Osteocyte (in vitro differentiated cells): Measurements from ENCODE around the gene PIM2. TPM values are rescaled to one million over a fixed set of nuclear protein-coding genes. Genes with fewer than 3 reads are reported as not detected.
A peak's percentile ranks its signal among the peaks of the same experiment; 100 is the strongest.

ENCODE experiments used
- DNase-seq: peaks from one replicate; pipeline ENCODE4 v3.0.0; 2021; ENCODE audit warnings: mixed read lengths; ENCODE audit not compliant: unreplicated experiment; ENCODE audit errors: extremely low spot score
- H3K27ac Mint-ChIP-seq: one replicate; pipeline ENCODE4 v1.8.0; 2021; ENCODE audit warnings: mild to moderate bottlenecking, mixed read lengths; ENCODE audit not compliant: unreplicated experiment
- H3K27me3 Mint-ChIP-seq: one replicate; pipeline ENCODE4 v1.8.0; 2021; ENCODE audit warnings: mixed read lengths; ENCODE audit not compliant: unreplicated experiment
- H3K36me3 Mint-ChIP-seq: one replicate; pipeline ENCODE4 v1.8.0; 2021; ENCODE audit warnings: mixed read lengths; ENCODE audit not compliant: unreplicated experiment
- H3K4me1 Mint-ChIP-seq: one replicate; pipeline ENCODE4 v1.8.0; 2021; ENCODE audit warnings: mixed read lengths; ENCODE audit not compliant: unreplicated experiment
- H3K4me3 Mint-ChIP-seq: one replicate; pipeline ENCODE4 v1.8.0; 2021; ENCODE audit warnings: mild to moderate bottlenecking, moderate library complexity, mixed read lengths; ENCODE audit not compliant: unreplicated experiment
- H3K9me3 Mint-ChIP-seq: one replicate; pipeline ENCODE4 v1.8.0; 2021; ENCODE audit warnings: mixed read lengths; ENCODE audit not compliant: unreplicated experiment
- total RNA-seq: library from RNA; stranded (reverse); gene quantifications from 2 replicates; pipeline ENCODE4 v1.2.1, GENCODE V29; 2021
- TF ChIP-seq, protein P1 (sequence below): fragments of 200-600 bp; sonication (generic); IDR thresholded peaks from 2 replicates; pipeline ENCODE4 v1.5.0; 2021; ENCODE audit warnings: antibody characterized with exemption, mild to moderate bottlenecking, moderate library complexity

PIM2 gene
- total RNA-seq, 1 donor from 2014 or later = 7.3 TPM

DNA sequence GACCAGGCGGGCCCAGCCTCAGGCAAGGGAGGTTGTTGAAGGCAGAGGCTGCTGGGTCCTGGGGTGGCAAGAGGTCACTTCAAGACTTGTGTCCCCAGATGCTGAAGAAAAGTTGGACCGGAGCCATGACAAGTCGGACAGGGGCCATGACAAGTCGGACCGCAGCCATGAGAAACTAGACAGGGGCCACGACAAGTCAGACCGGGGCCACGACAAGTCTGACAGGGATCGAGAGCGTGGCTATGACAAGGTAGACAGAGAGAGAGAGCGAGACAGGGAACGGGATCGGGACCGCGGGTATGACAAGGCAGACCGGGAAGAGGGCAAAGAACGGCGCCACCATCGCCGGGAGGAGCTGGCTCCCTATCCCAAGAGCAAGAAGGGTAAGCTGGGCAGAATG lies 16.7 kb downstream of the PIM2 start:
- no peak overlapping the region for H3K4me3 Mint-ChIP-seq
- peaks cover 15% of the 10 kb centered on the region for H3K36me3 Mint-ChIP-seq
- H3K9me3 Mint-ChIP-seq = peaks cover 4% of the 10 kb centered on the region
- TF ChIP-seq, protein P1, sequence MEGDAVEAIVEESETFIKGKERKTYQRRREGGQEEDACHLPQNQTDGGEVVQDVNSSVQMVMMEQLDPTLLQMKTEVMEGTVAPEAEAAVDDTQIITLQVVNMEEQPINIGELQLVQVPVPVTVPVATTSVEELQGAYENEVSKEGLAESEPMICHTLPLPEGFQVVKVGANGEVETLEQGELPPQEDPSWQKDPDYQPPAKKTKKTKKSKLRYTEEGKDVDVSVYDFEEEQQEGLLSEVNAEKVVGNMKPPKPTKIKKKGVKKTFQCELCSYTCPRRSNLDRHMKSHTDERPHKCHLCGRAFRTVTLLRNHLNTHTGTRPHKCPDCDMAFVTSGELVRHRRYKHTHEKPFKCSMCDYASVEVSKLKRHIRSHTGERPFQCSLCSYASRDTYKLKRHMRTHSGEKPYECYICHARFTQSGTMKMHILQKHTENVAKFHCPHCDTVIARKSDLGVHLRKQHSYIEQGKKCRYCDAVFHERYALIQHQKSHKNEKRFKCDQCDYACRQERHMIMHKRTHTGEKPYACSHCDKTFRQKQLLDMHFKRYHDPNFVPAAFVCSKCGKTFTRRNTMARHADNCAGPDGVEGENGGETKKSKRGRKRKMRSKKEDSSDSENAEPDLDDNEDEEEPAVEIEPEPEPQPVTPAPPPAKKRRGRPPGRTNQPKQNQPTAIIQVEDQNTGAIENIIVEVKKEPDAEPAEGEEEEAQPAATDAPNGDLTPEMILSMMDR = no peak
- no peaks in the 10 kb centered on the region for H3K27me3 Mint-ChIP-seq
- peaks cover 5% of the 10 kb centered on the region for H3K4me1 Mint-ChIP-seq
- no peak overlapping the region for H3K27ac Mint-ChIP-seq
- no peak for DNase-seq

DNA sequence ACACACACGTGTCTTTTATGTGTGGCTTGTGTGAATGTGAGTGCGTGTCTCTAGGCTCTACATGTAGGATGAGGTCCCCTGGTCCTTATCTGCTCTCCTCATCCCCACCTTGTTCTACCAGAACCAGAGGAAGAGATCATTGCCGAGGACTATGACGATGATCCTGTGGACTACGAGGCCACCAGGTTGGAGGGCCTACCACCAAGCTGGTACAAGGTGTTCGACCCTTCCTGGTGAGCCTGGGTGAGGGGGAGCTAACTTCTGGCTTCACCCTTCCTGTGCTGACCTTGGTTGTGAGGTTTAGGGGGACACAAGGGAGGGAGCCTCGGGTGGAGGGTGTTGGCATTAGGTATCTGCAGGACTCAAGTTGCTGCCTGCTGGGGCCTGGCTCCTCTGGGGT lies 17.8 kb downstream of the PIM2 start:
- peaks cover 12% of the 10 kb centered on the region for H3K36me3 Mint-ChIP-seq
- H3K4me1 Mint-ChIP-seq = peaks cover 13% of the 10 kb centered on the region
- no peak for DNase-seq
- no peak overlapping the region for H3K27ac Mint-ChIP-seq
- TF ChIP-seq, protein P1 = no peak
- H3K27me3 Mint-ChIP-seq = no peaks in the 10 kb centered on the region
- no peak overlapping the region for H3K4me3 Mint-ChIP-seq
- peaks cover 4% of the 10 kb centered on the region for H3K9me3 Mint-ChIP-seq

DNA sequence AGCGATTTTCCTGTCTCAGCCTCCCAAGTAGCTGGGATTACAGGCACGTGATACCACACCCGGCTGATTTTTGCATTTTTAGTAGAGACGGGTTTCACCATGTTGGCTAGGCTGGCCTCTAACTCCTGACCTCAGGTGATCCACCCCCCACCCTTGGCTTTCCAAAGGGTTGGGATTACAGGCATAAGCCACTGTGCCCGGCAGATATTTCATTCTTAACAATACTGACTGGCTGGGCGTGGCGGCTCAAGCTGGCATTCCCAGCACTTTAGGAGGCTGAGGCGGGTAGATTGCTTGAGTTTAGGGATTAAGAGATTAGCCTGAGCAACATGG lies 19.8 kb downstream of the PIM2 start:
- peaks cover 13% of the 10 kb centered on the region for H3K4me1 Mint-ChIP-seq
- H3K27me3 Mint-ChIP-seq = no peaks in the 10 kb centered on the region
- peaks cover 10% of the 10 kb centered on the region for H3K36me3 Mint-ChIP-seq
- TF ChIP-seq, protein P1 = no peak
- no peak overlapping the region for H3K4me3 Mint-ChIP-seq
- DNase-seq = no peak
- H3K27ac Mint-ChIP-seq = no peak overlapping the region
- peaks cover 4% of the 10 kb centered on the region for H3K9me3 Mint-ChIP-seq

DNA sequence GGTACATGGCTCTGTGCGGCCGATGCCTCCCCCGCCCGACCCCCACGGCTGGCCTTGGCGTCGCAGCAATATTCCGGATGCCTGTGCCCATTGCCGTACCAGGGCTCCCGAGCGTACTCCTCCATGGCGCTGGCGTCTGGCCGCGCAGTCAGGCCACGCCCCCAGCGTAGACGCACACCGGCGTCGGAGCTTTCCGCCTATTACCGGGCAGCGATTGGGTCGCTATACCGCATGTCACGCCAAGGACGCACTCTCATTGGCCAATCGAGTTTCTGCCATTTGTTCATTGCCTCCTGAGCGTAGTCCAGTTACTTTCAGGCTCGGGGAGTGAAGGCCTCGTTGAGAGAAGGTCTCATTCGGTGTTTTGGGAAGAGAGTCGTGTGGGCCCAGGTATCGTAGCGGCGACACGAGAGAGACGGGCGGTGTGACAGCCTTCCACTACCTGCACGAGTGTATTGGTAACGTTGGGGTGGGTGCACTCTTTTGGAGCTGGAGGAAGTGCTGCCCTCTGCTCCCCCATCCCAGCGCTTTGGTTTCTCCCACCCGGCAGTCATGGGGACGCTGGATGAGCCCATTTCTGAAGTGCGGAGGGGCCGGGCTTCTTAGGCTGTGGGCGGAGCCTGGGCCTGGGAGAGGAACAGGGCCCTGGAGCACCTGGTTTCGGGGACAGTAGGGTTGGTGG lies 21.1 kb downstream of the PIM2 start, which contains the start of the genes PQBP1 and TIMM17B:
Gene PQBP1 (plus strand): TSS at position 306 of the 682 bp plus-strand sequence. CDS start 580 bp downstream, outside the sequence.
Gene TIMM17B (minus strand): TSS at position 144 of the 682 bp plus-strand sequence. CDS start 19 bp downstream, at position 125.
- TF ChIP-seq, protein P1 = no peak
- Mint-ChIP-seq H3K27me3 (no peaks in the 10 kb centered on the region), H3K9me3 (no peaks in the 10 kb centered on the region), H3K4me3 (peak within 1 kb of the TSS; percentile 84), H3K27ac (peak within 1 kb of the TSS; percentile 93), H3K36me3 (peaks cover 10% of the 10 kb centered on the region), H3K4me1 (peaks cover 13% of the 10 kb centered on the region)
- peak; percentile 95 for DNase-seq

DNA sequence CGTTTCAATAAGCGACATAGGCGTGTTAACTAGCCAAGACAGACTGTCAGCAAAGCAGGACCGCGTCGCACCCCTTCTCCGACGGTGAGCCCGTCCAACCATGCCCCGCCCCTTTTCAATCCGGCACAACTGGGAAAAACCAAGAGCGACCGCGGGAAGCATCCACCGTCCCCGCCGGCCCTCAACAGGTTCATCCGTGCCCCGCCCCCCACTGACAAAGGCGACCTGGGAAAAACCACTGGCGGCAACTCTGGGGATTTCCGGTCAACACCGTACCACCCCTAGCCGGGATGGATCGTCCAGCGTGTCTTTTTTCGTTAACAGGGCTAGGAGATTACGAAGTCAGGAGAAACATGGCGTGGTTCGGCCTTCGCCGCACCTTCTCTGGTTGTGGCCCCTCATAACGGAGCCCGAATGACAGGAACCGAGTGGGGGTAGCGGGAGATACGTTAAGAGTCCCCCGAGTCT lies 21.6 kb downstream of the PIM2 start:
- Mint-ChIP-seq H3K4me1 (peaks cover 17% of the 10 kb centered on the region), H3K9me3 (no peaks in the 10 kb centered on the region), H3K27ac (peak overlapping the region; percentile 93), H3K27me3 (no peaks in the 10 kb centered on the region), H3K36me3 (peaks cover 8% of the 10 kb centered on the region), H3K4me3 (peak overlapping the region; percentile 84)
- TF ChIP-seq, protein P1 = no peak
- peak; percentile 90 for DNase-seq
